ENCODE results near the gene FICD. TPM values are rescaled to one million over a fixed set of nuclear protein-coding genes. Genes with fewer than 3 reads are reported as not detected.

FICD gene
- total and polyA plus RNA-seq, 2 of the 13 experiments (the other 11 are each of a cell fraction or from before 2014, with no cell fraction given) = 0.99 to 3.0 TPM

- TF ChIP-seq RERE (CRISPR knock-in tag; IDR thresholded peaks at IDR 0.05; ENCODE audit: low read depth) (no peak), MAFF (IDR thresholded peaks at IDR 0.05; ENCODE audit: low read depth, low read length) (no peak), ZNF740 (CRISPR knock-in tag; IDR thresholded peaks at IDR 0.05) (no peak), JUND (CRISPR knock-in tag; IDR thresholded peaks at IDR 0.05) (no peak), FOXK2 (IDR thresholded peaks at IDR 0.05) (no peak), ZNF207 (IDR thresholded peaks at IDR 0.05; ENCODE audit: borderline replicate concordance) (no peak), ZNF280B (CRISPR knock-in tag; IDR thresholded peaks at IDR 0.05; ENCODE audit: borderline replicate concordance) (no peak), ZNF576 (CRISPR knock-in tag; IDR thresholded peaks at IDR 0.05) (no peak), SMAD3 (CRISPR knock-in tag; IDR thresholded peaks at IDR 0.05) (peak; percentile 71; the same call in 1 of the 2 replicates), ZNF333 (CRISPR knock-in tag; IDR thresholded peaks at IDR 0.05; ENCODE audit: borderline replicate concordance) (no peak), PHF20 (CRISPR knock-in tag; IDR thresholded peaks at IDR 0.05) (peak; percentile 77), ZNF136 (CRISPR knock-in tag; IDR thresholded peaks at IDR 0.05; ENCODE audit: low read depth) (no peak), TBX2 (CRISPR knock-in tag; IDR thresholded peaks at IDR 0.05; ENCODE audit: borderline replicate concordance) (no peak), CBFB (CRISPR knock-in tag; IDR thresholded peaks at IDR 0.05) (no peak), ZNF672 (CRISPR knock-in tag; IDR thresholded peaks at IDR 0.05) (no peak), SOX13 (IDR thresholded peaks at IDR 0.05) (no peak), SOX13 (CRISPR knock-in tag; conservative IDR thresholded peaks at IDR 0.05 in 1 of 2, IDR thresholded peaks at IDR 0.05 in 1 of 2) (no peak), ZKSCAN1 (IDR thresholded peaks at IDR 0.05; ENCODE audit: low read length) (no peak; the same call in 1 of the 2 replicates), U2AF2 (IDR thresholded peaks at IDR 0.05; ENCODE audit: low read depth, low read length) (no peak), FOXP1 (IDR thresholded peaks at IDR 0.05) (no peak), FOXP1 (CRISPR knock-in tag; IDR thresholded peaks at IDR 0.05) (no peak), BRD4 (CRISPR knock-in tag; IDR thresholded peaks at IDR 0.05) (0 out of 2 replicates have a peak, but pooled peaks have one; percentile 29), HNRNPL (IDR thresholded peaks at IDR 0.05; ENCODE audit: low read depth, low read length) (no peak), MZF1 (CRISPR knock-in tag; IDR thresholded peaks at IDR 0.05; ENCODE audit: borderline replicate concordance) (no peak)
Measured at GRCh38 chr12:108560752-108561719, 46.0 kb downstream of the FICD start, which contains the start of gene SART3 (continued).

Data from HepG2 (cell line).